ENCODE results near the gene CNTNAP2. TPM values are rescaled to one million over a fixed set of nuclear protein-coding genes. Genes with fewer than 3 reads are reported as not detected.
"Not testable (repeated sequence)": the region's sequence is repeated elsewhere in the genome, so short reads cannot be mapped to it uniquely, and the experiment has no call there.

Gene CNTNAP2
- total and polyA plus RNA-seq, 3 donors from 2014 or later, result 4.3 to 6.1 (median 4.4) TPM

DNA sequence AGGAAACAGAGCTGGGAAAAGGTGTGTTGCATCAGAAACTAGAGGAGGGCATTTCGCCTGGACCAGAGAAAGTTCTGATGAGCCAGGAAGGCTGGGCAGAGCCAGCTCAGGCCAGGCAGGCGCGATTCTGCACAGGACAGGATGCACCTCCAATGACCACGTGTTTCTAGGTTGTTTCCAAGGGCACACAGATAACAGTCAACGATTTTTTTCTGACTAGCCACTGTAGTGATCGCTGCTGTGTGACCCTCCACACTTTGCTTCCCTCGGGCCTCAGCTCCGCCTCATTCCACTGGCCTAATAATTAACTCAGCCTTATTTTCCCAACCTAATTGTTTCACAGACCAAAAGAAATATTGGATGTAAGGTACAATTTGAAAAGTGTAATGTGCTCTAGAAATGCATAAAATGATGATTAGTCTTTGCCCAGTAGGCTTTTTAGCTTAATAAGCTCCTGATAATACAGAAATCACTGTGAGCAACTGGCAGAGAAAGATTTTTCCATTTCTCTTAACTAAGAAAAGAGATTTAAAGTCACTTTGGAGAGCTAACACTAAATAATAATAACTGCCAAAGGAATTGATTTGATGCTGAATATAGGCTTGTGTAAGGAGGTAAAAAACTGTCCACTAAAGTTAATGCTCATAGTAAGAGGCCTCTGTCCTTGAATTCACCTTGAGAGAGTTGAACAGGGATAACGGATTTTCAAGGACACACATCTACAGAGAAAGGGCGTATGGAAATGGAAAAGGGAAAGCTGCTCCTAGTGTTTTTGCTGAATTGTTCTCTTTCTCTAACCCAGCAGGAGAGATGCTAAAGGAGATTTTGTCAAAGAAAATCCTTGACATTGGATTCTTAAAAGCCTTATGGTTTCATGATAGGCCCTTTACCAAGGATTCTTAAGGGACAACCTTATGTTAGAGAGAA is 2183.0 kb downstream of the CNTNAP2 start:
- DNase-seq, result no peak
- WGBS, 2 donors, result 58 to 59% methylated on average over 10 of the region's 10 CpGs
- intact Hi-C loops (cut with DNase I; ENCODE audit: low total_unique reads), result no loop called here
- no peak overlapping the region for H3K4me3 ChIP-seq
- H3K9me3 ChIP-seq, result no peaks in the 10 kb centered on the region
- TF ChIP-seq POLR2A (IDR thresholded peaks at IDR 0.05), result no peak
- TF ChIP-seq, protein P1, sequence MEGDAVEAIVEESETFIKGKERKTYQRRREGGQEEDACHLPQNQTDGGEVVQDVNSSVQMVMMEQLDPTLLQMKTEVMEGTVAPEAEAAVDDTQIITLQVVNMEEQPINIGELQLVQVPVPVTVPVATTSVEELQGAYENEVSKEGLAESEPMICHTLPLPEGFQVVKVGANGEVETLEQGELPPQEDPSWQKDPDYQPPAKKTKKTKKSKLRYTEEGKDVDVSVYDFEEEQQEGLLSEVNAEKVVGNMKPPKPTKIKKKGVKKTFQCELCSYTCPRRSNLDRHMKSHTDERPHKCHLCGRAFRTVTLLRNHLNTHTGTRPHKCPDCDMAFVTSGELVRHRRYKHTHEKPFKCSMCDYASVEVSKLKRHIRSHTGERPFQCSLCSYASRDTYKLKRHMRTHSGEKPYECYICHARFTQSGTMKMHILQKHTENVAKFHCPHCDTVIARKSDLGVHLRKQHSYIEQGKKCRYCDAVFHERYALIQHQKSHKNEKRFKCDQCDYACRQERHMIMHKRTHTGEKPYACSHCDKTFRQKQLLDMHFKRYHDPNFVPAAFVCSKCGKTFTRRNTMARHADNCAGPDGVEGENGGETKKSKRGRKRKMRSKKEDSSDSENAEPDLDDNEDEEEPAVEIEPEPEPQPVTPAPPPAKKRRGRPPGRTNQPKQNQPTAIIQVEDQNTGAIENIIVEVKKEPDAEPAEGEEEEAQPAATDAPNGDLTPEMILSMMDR (IDR thresholded peaks at IDR 0.05), result no peak
- H3K27ac ChIP-seq, result no peak overlapping the region
- H3K27me3 ChIP-seq, result no peaks in the 10 kb centered on the region
- H3K4me1 ChIP-seq, result no peaks in the 10 kb centered on the region
- H3K36me3 ChIP-seq (ENCODE audit: low read depth, missing control alignments), result no peaks in the 10 kb centered on the region

DNA sequence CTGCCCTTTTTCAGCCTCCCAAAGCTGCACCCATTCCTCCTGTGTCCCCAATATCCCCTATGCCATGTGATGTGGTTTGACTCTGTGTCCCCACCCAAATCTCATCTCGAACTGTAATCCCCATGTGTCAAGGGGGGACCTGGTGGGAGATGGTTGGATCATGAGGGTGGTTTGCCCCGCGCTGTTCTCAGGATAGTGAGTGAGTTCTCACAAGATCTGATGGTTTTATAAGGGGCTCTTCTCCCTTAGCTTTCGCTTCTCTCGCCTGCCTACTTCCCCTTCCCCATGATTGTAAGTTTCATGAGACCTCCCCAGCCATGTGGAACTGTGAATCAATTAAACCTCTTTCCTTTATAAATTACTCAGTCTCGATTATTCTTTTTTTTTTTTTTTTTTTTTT is 2185.8 kb downstream of the CNTNAP2 start:
- H3K4me1 ChIP-seq; DNase-seq; H3K27ac ChIP-seq; H3K4me3 ChIP-seq; intact Hi-C loops (cut with DNase I; ENCODE audit: low total_unique reads); H3K36me3 ChIP-seq (ENCODE audit: low read depth, missing control alignments); H3K9me3 ChIP-seq; H3K27me3 ChIP-seq: not testable (repeated sequence)
- 90 to 93% methylated on average over 6 of the region's 6 CpGs for WGBS, 2 donors

DNA sequence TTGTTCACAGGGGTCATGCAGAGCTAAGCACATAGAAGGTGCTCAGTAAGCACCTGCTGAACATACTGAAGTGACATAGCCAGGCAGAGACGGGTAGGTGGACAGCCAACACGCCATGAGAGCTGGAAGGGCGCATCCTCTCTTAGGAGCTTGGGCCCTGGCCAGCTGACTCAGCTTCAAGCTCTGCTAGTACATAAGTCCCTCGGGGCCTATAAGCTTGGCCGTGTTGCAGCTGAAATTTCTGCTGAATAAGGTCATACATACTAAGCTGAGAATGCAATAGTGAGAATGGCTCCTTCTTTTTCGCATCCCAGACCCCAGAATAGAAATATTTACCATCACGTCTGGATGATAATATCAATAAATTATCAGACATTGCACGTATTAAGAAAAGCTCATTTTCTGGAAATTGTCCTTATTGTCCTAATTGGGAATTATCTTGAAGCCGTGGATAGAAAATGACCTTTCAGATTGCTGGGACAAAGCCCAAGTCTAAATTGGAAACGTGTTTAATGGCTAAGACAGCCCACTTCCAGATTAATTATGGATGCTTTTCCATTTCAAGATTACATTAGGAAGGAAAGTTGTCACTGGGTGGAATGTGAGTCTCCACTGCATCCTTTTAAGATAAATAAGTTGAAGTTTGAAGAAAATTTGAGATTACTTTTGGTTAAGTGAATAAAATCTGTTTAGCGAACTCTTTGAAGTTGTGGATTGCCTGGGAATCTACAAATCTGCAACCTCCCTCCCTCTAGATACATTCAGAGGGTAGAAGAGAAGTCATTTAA is 2186.9 kb downstream of the CNTNAP2 start:
- WGBS, 2 donors, result 41 to 43% methylated on average over 11 of the region's 11 CpGs
- no peak overlapping the region for H3K27ac ChIP-seq
- no peaks in the 10 kb centered on the region for H3K4me1 ChIP-seq
- peak; percentile 83 for DNase-seq
- H3K4me3 ChIP-seq, result no peak overlapping the region
- TF ChIP-seq, protein P1 (IDR thresholded peaks at IDR 0.05), result no peak
- TF ChIP-seq POLR2A (IDR thresholded peaks at IDR 0.05), result no peak
- no peaks in the 10 kb centered on the region for H3K9me3 ChIP-seq
- intact Hi-C loops (cut with DNase I; ENCODE audit: low total_unique reads), result no loop called here
- H3K36me3 ChIP-seq (ENCODE audit: low read depth, missing control alignments), result no peaks in the 10 kb centered on the region
- no peaks in the 10 kb centered on the region for H3K27me3 ChIP-seq

DNA sequence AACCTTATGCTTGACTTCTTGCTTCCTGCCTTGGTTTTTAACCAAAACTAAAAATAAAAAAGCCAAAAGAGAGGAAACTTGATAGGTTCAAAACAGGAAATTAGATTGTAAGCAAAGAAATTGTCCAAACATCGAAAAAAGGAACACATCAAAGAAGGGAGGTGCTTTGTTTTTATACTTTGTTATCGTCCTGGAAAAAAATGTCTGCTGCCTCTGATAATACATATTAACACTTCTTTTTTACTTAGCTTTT is 2187.4 kb downstream of the CNTNAP2 start:
- H3K27ac ChIP-seq, result no peak overlapping the region

DNA sequence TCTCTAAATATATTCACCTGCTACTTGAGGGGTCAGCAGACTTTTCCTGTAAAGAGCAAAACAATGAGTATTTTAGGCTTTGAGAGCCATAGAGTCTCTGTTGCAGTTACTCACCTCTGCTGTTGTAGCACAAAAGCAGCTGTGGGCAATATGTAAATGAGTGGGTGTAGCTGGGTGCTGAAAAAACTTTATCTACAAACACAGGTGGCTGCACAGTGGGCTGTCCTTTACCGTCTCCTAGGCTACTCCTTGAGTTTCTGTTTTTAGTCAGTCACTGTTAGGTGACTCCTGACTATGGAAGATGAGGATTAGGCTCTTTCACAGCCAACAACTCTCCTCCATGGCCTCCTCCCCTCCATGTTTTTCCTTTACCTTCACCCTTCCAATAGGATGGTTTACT is 2187.9 kb downstream of the CNTNAP2 start:
- intact Hi-C loops (cut with DNase I; ENCODE audit: low total_unique reads), result no loop called here
- Histone ChIP-seq H3K27me3 (no peaks in the 10 kb centered on the region), H3K36me3 (ENCODE audit: low read depth, missing control alignments) (no peaks in the 10 kb centered on the region), H3K27ac (no peak overlapping the region), H3K9me3 (no peaks in the 10 kb centered on the region), H3K4me3 (no peak overlapping the region), H3K4me1 (no peaks in the 10 kb centered on the region)
- no peak for TF ChIP-seq POLR2A (IDR thresholded peaks at IDR 0.05)
- TF ChIP-seq, protein P1 (IDR thresholded peaks at IDR 0.05), result no peak
- no peak for DNase-seq
- WGBS, 2 donors, result 17 to 39% methylated on average over 1 of the region's 1 CpG

More for the DNA sequence above, 2187.4 kb downstream of the CNTNAP2 start:
- H3K9me3 ChIP-seq, result no peaks in the 10 kb centered on the region
- no peaks in the 10 kb centered on the region for H3K27me3 ChIP-seq
- H3K36me3 ChIP-seq (ENCODE audit: low read depth, missing control alignments), result no peaks in the 10 kb centered on the region
- H3K4me3 ChIP-seq, result no peak overlapping the region
- intact Hi-C loops (cut with DNase I; ENCODE audit: low total_unique reads), result no loop called here
- TF ChIP-seq POLR2A (IDR thresholded peaks at IDR 0.05), result no peak
- TF ChIP-seq, protein P1 (IDR thresholded peaks at IDR 0.05), result no peak
- no peaks in the 10 kb centered on the region for H3K4me1 ChIP-seq
- WGBS, 2 donors, result 14 to 22% methylated on average over 2 of the region's 2 CpGs
- no peak for DNase-seq

Measured in testis (tissue), 3 donors.